Left lung (tissue), 10 donors: Measurements from ENCODE around the gene RRP12. TPM values are rescaled to one million over a fixed set of nuclear protein-coding genes. Genes with fewer than 3 reads are reported as not detected.

Source experiments
- ATAC-seq: fragments of 200-7000 bp; cut with Tn5 transposase; one replicate; pipeline ENCODE4 v1.9.1; 2020; ENCODE audit warnings: moderate library complexity
- DNase-seq, 4 donors: peaks; one replicate each; pipeline ENCODE4 v3.0.0-alpha.2; 2013 to 2020
- H3K27ac ChIP-seq, 2 donors: fragments of 200-600 bp; sonication (generic) in 1 of 2; one replicate each; pipeline versions ENCODE4 v1.5.0 to v1.8.0; 2020 to 2021
- H3K27me3 ChIP-seq, 2 donors: fragments of 200-600 bp; sonication (generic) in 1 of 2; one replicate each; pipeline versions ENCODE4 v1.5.0 to v1.8.0; 2020 to 2021
- H3K36me3 ChIP-seq, 2 donors: fragments of 200-600 bp; sonication (generic) in 1 of 2; one replicate each; pipeline versions ENCODE4 v1.5.0 to v1.8.0; 2020 to 2021
- H3K4me1 ChIP-seq, 2 donors: fragments of 200-600 bp; one replicate each; pipeline ENCODE4 v1.8.0; 2021
- H3K4me3 ChIP-seq, 2 donors: fragments of 200-600 bp; sonication (generic) in 1 of 2; one replicate each; pipeline versions ENCODE4 v1.5.0 to v1.8.0; 2020 to 2021; ENCODE audit warnings: mild to moderate bottlenecking in 1 of 2
- H3K9me3 ChIP-seq, 2 donors: fragments of 200-600 bp; sonication (generic) in 1 of 2; one replicate each; pipeline versions ENCODE4 v1.5.0 to v1.8.0; 2020 to 2021
- CTCF ChIP-seq, 2 donors: fragments of 200-600 bp; sonication (generic) in 1 of 2; IDR thresholded peaks; one replicate each; pipeline versions ENCODE4 v1.5.0 to v1.8.0; 2021; ENCODE audit warnings: antibody characterized with exemption in 2 of 2
- intact Hi-C, 2 donors: fragments of 100-400 bp; cut with DNase I; formaldehyde crosslinking; loops; one replicate each; pipeline versions ENCODE4 v1.11.2 to v1.14.2; 2022
- polyA plus RNA-seq, 6 donors: library from polyadenylated mRNA; unstranded; fragments of 120-200 nt; gene quantifications; one replicate each; pipeline ENCODE4 v1.2.1, GENCODE V29; 2013; ENCODE audit not compliant: insufficient read length in 6 of 6
- total RNA-seq, 2 donors: library from RNA; stranded (reverse); fragmentation: NEBNext Ultra II Directional; extraction: Animal tissue kit (Norgen Biotek cat#: 25700); gene quantifications; one replicate each; pipeline ENCODE4 v1.2.1, GENCODE V29; 2021
- donor health status: DM: no; HTN: yes; CAD: no.
- donor health status: DM: no; HTN: no; CAD: no.

The RRP12 gene
- total and polyA plus RNA-seq, 8 donors: 21.2 to 40.4 (median 24.8) TPM

GRCh38 chr10:97327348-97328294 lies 73.5 kb downstream of the RRP12 start:
- Histone ChIP-seq H3K9me3 (no peaks in the 10 kb centered on the region), H3K36me3 (peaks cover 0 to 33% of the 10 kb centered on the region in 2 donors), H3K27me3 (no peaks in the 10 kb centered on the region), H3K4me1 (peaks cover 17 to 76% of the 10 kb centered on the region in 2 donors), H3K4me3 (no peak overlapping the region), H3K27ac (peak overlapping the region; percentile 48 to 57)
- ATAC-seq: peak; percentile 89
- intact Hi-C loops: no loop called here
- TF ChIP-seq CTCF (IDR thresholded peaks at IDR 0.05): no peak
- DNase-seq: no peak

GRCh38 chr10:97325754-97326153 lies 75.4 kb downstream of the RRP12 start:
- DNase-seq (no peak), ATAC-seq (no peak)
- no peaks in the 10 kb centered on the region for H3K9me3 ChIP-seq
- H3K36me3 ChIP-seq: peaks cover 0 to 28% of the 10 kb centered on the region in 2 donors
- no peaks in the 10 kb centered on the region for H3K27me3 ChIP-seq
- no peak overlapping the region for H3K4me3 ChIP-seq
- no peak for TF ChIP-seq CTCF (IDR thresholded peaks at IDR 0.05)
- peaks cover 14 to 76% of the 10 kb centered on the region in 2 donors for H3K4me1 ChIP-seq
- intact Hi-C loops: no loop called here
- no peak overlapping the region for H3K27ac ChIP-seq

GRCh38 chr10:97323501-97323900 lies 77.6 kb downstream of the RRP12 start:
- no peak for DNase-seq
- Histone ChIP-seq H3K9me3 (no peaks in the 10 kb centered on the region), H3K27me3 (no peaks in the 10 kb centered on the region), H3K27ac (no peak overlapping the region), H3K36me3 (peaks cover 0 to 7% of the 10 kb centered on the region in 2 donors), H3K4me1 (peaks cover 15 to 59% of the 10 kb centered on the region in 2 donors), H3K4me3 (no peak overlapping the region)
- no peak for ATAC-seq
- TF ChIP-seq CTCF (IDR thresholded peaks at IDR 0.05): no peak
- intact Hi-C loops: no loop called here

GRCh38 chr10:97321804-97322190 lies 79.3 kb downstream of the RRP12 start:
- ATAC-seq (no peak), DNase-seq (no peak)
- no peaks in the 10 kb centered on the region for H3K36me3 ChIP-seq
- intact Hi-C loops: no loop called here
- H3K4me1 ChIP-seq: peaks cover 11 to 60% of the 10 kb centered on the region in 2 donors
- H3K27ac ChIP-seq: peak overlapping the region in 1 of 2 donors; percentile 100
- no peaks in the 10 kb centered on the region for H3K9me3 ChIP-seq
- no peak for TF ChIP-seq CTCF (IDR thresholded peaks at IDR 0.05)
- H3K27me3 ChIP-seq: no peaks in the 10 kb centered on the region
- peak overlapping the region in 1 of 2 donors; percentile 81 for H3K4me3 ChIP-seq

GRCh38 chr10:97321032-97321803 lies 79.9 kb downstream of the RRP12 start:
- no peaks in the 10 kb centered on the region for H3K36me3 ChIP-seq
- no peaks in the 10 kb centered on the region for H3K9me3 ChIP-seq
- H3K4me1 ChIP-seq: peaks cover 11 to 55% of the 10 kb centered on the region in 2 donors
- no peak for TF ChIP-seq CTCF (IDR thresholded peaks at IDR 0.05)
- peak in 2 of 4 donors; percentile 53 to 89 for DNase-seq
- ATAC-seq: peak; percentile 1
- H3K27ac ChIP-seq: peak overlapping the region; percentile 39 to 100
- intact Hi-C loops: no loop called here
- H3K27me3 ChIP-seq: no peaks in the 10 kb centered on the region
- H3K4me3 ChIP-seq: peak overlapping the region; percentile 66 to 81
